ENCODE measurements around the gene PMS1. TPM values are rescaled to one million over a fixed set of nuclear protein-coding genes. Genes with fewer than 3 reads are reported as not detected.
A peak's percentile ranks its signal among the peaks of the same experiment; 100 is the strongest.
"Not testable (repeated sequence)": the region's sequence is repeated elsewhere in the genome, so short reads cannot be mapped to it uniquely, and the experiment has no call there.

The PMS1 gene
- 23.6 and 28.4 TPM in 2 replicates for total RNA-seq

GRCh38 chr2:189783927-189784867, at the start of gene PMS1, which contains the start of gene ORMDL1:
PMS1 (plus strand) TSS chr2:189784450; CDS start chr2:189791810, 7,360 bp downstream.
ORMDL1 (minus strand) TSS chr2:189784339; CDS start chr2:189782595, 1,744 bp downstream.
- DNase-seq (ENCODE audit: low read depth), result peak; percentile 85

GRCh38 chr2:189751080-189751658, 33.1 kb upstream of the PMS1 start:
- peak; percentile 23 for DNase-seq (ENCODE audit: low read depth)

- DNase-seq (ENCODE audit: low read depth), result no peak
Observed at GRCh38 chr2:189756311-189756952, 27.8 kb upstream of the PMS1 start.

- DNase-seq (ENCODE audit: low read depth), result not testable (repeated sequence)
Observed at GRCh38 chr2:189760154-189760553, 24.1 kb upstream of the PMS1 start.

- no peak for DNase-seq (ENCODE audit: low read depth)
Observed at GRCh38 chr2:189762229-189762550, 22.1 kb upstream of the PMS1 start.

- DNase-seq (ENCODE audit: low read depth), result peak; percentile 87
Observed at GRCh38 chr2:189762551-189763298, 21.5 kb upstream of the PMS1 start, which contains the start of gene OSGEPL1. OSGEPL1 (minus strand) TSS chr2:189762792; CDS start chr2:189761640, 1,152 bp downstream.

GRCh38 chr2:189763908-189764661, 20.2 kb upstream of the PMS1 start:
- DNase-seq (ENCODE audit: low read depth), result no peak

- DNase-seq (ENCODE audit: low read depth), result no peak
Observed at GRCh38 chr2:189770590-189771322, 13.5 kb upstream of the PMS1 start.

GRCh38 chr2:189772212-189772611, 12.0 kb upstream of the PMS1 start:
- DNase-seq (ENCODE audit: low read depth), result no peak

GRCh38 chr2:189782221-189782671, 2.0 kb upstream of the PMS1 start:
- DNase-seq (ENCODE audit: low read depth), result no peak

- peak; percentile 41 for DNase-seq (ENCODE audit: low read depth)
Observed at GRCh38 chr2:189783451-189783926, 761 bp upstream of the PMS1 start.

GRCh38 chr2:189791338-189792042, 7.2 kb downstream of the PMS1 start:
- no peak for DNase-seq (ENCODE audit: low read depth)

- no peak for DNase-seq (ENCODE audit: low read depth)
Observed at GRCh38 chr2:189794310-189794709, 10.1 kb downstream of the PMS1 start.

- no peak for DNase-seq (ENCODE audit: low read depth)
Observed at GRCh38 chr2:189797902-189798301, 13.7 kb downstream of the PMS1 start.

- DNase-seq (ENCODE audit: low read depth), result peak; percentile 61
Observed at GRCh38 chr2:189798312-189799029, 14.2 kb downstream of the PMS1 start.

- DNase-seq (ENCODE audit: low read depth), result no peak
Observed at GRCh38 chr2:189799030-189799331, 14.7 kb downstream of the PMS1 start.

- peak; percentile 12 for DNase-seq (ENCODE audit: low read depth)
Observed at GRCh38 chr2:189799531-189799930, 15.3 kb downstream of the PMS1 start.

GRCh38 chr2:189802396-189802912, 18.2 kb downstream of the PMS1 start:
- DNase-seq (ENCODE audit: low read depth), result no peak

- DNase-seq (ENCODE audit: low read depth), result no peak
Observed at GRCh38 chr2:189803431-189803830, 19.2 kb downstream of the PMS1 start.
